ENCODE results near the gene MTCH1.
"Not testable (repeated sequence)": the region's sequence is repeated elsewhere in the genome, so short reads cannot be mapped to it uniquely, and the experiment has no call there.

MTCH1 gene

DNA sequence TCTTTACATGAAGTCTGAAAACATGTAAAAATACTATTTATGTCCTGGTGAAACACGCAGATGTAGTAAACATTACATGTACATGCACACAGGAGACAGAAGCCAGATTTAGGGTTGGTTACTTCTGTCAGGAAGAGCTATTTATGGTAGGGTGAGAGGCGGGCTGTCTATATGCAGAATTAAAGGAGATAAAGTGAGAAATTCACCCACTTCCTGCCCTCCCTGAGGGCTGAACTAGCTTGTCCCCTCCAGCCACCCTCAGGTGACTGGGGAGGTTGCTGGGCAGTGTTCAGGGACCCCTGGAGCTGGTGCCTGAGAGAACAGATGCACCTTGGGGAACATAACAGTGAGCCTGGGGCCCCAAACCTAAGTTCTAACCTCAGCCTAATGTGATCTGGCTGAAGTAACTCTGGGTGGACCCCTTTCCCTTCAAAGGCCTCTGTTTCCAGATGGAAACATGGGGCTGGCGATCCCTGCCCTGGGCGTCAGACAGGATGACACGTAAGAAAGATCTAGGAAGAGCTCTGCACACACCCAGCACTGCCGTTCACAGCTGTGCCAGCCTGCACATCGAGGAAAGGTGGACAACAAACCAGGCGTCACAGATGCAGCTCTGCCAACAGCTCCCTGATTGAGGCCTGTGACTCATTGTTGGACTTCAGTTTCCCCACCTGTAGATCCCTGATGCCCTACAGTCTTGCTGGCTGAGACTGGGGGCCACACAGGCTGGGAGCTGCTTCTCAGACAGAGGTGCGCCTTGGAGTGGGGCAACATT is 30.1 kb downstream of the MTCH1 start:
- in situ Hi-C loops (cut with MboI; ENCODE audit: low sequenced_read_pairs), result no loop called here

DNA sequence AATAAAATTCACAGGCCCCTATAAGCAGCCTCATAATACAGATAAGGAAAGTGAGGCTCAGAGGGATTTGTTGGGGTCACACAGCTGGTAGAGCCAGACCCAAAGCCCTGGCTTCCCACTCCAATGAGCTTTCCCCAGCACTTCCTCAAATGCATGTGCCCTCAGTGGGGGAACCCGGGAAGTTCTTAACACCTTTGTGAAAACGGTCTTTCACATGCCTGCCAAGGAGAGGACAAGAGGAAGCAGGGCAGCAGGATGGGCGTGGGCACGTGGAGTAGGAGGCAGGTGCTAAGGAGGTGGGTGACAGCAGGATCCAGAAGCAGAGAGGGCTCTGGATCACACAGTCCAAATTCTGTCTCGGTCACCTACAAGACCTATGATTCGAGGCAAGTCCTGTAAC is 30.9 kb downstream of the MTCH1 start:
- in situ Hi-C loops (cut with MboI; ENCODE audit: low sequenced_read_pairs), result no loop called here

DNA sequence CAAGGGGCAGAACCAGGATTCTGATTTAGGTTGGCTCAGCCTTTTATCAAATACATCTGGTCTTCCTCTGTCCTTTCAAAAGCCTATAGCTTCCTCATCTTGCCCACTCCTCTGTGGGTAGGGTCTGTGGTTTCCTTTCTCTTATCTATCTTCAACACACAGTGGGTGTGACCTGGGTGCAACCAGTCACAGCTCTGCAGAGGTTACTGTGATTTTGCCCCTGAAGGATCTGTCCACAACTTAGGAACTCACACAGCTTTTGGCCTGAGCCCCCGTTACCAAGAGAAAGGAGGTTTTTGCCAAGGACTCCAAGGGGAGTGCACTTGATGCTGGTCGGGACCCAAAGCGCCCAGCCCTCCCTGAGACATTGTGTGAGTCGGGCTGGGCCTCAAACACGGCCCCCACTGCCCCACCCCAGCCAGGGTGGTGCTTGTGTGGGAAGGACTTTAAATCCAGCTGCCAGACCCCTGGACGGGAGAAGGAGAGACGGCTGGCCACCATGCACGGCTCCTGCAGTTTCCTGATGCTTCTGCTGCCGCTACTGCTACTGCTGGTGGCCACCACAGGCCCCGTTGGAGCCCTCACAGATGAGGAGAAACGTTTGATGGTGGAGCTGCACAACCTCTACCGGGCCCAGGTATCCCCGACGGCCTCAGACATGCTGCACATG is 31.6 kb downstream of the MTCH1 start, which contains the start of gene PI16:
TSS of gene PI16 (plus strand) at position 477 of the 670 bp plus-strand sequence. CDS start at position 500, 23 bp downstream.
- in situ Hi-C loops (cut with MboI; ENCODE audit: low sequenced_read_pairs), result no loop called here

DNA sequence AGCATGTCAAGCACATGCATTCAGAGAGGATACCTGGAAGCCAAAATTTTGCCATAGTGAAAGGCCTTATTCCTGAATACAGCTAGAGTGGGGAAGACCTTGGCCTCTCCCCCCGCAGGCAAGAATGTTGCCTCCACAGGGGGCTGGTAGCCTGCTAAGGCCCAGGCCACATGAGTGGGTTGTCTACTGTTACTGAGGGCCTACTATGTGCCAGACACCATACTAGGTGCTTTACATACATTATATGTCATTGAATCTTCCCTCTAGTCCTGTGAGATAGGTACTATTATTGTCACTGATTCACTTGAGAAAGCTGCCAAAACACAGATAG is 32.1 kb downstream of the MTCH1 start:
- in situ Hi-C loops (cut with MboI; ENCODE audit: low sequenced_read_pairs), result no loop called here

DNA sequence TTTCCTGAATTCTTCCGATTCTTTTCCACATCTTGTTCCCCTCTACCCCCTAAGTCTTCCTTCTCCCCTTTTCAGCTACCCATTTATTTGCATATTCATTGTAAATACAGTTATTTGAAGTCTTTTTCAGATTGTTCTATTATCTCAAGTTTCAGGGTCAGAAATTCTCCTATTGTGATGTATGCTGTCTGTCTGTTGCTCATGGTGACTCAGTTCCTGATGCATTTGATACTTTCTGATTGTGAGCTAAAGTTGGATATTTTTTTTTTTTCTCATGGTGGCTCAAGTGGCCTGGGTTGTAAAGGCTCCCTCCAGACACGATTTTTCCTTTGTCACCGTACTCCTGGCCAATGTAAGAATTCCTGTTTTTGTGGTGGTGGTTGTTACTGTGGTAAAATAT is 36.4 kb downstream of the MTCH1 start:
- in situ Hi-C loops (cut with MboI; ENCODE audit: low sequenced_read_pairs), result no loop called here

DNA sequence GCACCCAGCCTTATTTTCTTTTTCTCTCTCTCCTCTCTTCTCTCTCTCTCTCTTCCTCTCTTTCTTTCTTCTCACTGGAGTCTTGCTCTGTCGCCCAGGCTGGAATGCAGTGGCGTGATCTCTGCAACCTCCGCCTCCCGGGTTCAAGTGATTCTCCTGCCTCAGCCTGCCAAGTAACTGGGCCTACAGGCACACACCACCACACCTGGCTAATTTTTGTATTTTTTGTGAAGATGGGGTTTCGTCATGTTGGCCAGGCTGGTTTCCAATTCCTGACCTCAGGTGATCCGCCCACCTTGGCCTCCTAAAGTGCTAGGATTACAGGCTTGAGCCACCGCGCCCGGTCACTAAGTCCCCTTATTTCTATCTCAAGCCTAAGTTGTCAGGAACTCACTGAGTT is 36.9 kb downstream of the MTCH1 start:
- in situ Hi-C loops (cut with MboI; ENCODE audit: low sequenced_read_pairs), result not testable (repeated sequence)

DNA sequence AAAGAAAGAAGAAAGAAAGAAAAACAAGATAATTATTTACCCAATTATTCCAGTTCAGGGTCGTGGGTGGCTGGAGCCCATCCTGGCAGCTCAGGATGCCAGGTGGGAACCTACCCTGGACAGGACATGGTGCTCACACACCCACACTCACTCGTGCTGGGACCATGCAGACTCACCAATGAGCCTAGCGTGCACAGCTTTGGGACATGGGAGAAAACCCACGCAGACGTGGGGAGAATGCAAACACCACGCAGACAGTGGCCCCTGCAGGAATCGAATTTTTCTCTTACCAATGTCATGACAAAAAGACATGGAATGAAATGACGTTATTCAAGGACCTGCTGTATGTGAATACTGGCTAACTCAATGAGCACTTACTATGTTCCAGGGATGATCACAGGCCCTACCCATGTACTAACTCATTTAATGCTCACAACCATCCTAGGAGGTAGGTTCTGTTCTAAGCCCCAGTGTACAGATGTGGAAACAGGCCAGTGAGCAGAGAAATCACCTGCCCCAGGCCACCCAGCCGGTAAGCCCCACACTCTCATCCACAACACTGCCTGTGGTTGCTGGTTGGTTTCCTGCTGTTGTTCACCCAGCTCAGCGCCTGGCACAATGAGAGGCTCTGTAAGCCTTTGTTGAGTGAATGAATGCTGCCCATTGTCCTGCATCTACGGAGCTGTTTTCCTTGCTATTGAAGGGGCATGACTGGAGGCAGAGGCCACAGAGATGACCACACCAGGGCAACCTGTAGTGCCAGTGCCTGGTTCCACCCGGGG is 38.2 kb downstream of the MTCH1 start:
- in situ Hi-C loops (cut with MboI; ENCODE audit: low sequenced_read_pairs), result no loop called here

DNA sequence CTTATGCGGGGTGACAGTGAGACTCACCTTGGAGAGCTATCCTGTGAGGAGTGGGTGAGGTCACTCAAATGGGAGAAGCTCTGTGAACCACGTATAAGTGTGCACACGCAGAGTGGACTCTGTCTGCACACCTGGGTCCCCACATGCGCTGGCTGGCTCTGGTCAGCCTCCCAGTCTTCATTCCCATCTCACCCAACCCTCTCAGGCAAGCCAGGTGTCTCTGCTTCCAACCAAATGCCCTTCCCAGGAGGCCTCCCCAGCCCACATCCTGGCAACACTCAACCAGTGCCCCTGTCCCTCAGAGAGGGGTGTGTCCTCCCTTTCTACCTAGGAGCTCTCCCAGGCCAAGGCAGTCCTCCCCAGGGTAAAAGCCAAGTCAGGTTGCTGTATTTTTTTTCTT is 39.5 kb downstream of the MTCH1 start:
- in situ Hi-C loops (cut with MboI; ENCODE audit: low sequenced_read_pairs), result no loop called here

DNA sequence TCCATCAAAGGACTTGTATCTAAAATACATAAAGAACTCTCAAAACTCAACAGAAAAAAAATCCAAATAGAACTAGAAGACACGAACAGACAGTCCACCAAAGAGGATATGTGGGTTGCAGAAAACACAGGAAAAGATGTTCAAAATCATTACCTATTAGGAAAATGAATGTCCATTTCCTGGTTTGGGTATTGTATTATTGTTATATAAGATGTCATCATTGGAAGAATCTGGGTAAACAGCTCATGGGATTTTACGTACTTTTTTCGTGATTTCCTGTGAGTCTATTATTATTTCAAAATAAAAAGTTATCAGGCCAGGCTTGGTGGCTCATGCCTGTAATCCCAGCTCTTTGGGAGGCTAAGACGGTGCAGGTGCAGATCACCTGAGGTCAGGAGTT is 40.7 kb downstream of the MTCH1 start:
- in situ Hi-C loops (cut with MboI; ENCODE audit: low sequenced_read_pairs), result no loop called here

DNA sequence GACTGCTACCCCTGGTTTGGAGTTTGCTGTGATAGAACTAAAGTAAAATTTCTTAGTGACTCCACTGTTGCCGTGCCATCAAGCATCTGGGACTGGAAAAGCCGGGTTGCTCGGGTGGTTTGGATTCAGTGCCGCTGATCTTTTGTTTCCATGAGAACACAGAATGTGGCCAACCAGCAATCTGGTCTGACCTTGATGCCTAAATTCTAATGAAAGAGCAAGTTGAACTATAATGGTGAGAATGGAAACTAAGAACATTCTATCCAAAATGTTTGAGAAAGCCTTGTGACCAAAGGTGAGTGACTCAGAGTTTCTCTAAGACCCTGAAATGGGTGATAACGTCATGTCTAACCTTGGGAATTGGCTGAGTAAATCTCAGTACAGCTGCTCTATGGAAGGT is 41.3 kb downstream of the MTCH1 start:
- in situ Hi-C loops (cut with MboI; ENCODE audit: low sequenced_read_pairs), result no loop called here

DNA sequence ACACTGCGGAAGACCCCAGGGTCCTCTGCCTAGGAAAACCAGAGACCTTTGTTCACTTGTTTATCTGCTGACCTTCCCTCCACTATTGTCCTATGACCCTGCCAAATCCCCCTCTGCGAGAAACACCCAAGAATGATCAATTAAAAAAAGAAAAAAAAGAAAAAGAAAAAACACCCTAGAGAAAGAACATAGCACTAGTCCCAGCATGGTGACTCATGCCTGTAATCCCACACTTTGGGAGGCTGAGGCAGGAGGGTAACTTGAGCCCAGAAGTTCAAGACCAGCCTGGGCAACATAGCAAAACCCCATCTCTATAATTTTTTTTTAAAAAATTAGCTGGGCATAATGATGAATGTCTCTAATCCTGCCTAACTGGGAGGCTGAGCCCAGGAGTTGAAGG is 43.7 kb downstream of the MTCH1 start:
- in situ Hi-C loops (cut with MboI; ENCODE audit: low sequenced_read_pairs), result not testable (repeated sequence)

DNA sequence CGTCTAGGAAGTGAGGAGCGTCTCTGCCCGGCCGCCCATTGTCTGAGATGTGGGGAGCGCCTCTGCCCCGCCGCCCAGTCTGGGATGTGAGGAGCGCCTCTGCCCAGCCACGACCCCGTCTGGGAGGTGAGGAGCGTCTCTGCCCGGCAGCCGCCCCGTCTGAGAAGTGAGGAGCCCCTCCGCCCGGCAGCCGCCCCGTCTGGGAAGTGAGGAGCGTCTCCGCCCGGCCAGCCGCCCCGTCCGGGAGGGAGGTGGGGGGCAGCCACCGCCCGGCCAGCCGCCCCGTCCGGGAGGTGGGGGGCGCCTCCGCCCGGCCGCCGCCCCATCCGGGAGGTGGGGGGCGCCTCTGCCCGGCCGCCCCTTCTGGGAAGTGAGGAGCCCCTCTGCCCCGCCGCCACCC is 44.4 kb downstream of the MTCH1 start:
- in situ Hi-C loops (cut with MboI; ENCODE audit: low sequenced_read_pairs), result not testable (repeated sequence)

DNA sequence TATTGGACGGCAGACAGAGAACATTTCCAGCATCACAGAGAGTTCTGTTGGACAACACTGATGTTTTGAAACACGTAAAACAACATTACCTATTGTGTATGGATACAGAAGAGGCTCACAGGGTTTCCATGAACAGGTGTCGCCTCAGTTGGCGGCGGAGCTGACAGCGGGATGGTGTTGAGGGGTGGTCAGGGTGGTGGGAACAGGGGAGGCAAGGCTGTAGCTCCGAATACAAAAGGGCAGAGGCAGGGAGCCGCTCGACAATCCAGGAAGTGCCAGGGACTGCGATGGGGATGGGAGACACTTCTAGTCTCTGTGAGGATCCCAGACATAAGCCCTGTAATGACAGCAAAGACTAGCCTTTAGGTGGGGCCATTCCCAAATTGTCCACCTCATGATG is 46.0 kb downstream of the MTCH1 start:
- in situ Hi-C loops (cut with MboI; ENCODE audit: low sequenced_read_pairs), result no loop called here

DNA sequence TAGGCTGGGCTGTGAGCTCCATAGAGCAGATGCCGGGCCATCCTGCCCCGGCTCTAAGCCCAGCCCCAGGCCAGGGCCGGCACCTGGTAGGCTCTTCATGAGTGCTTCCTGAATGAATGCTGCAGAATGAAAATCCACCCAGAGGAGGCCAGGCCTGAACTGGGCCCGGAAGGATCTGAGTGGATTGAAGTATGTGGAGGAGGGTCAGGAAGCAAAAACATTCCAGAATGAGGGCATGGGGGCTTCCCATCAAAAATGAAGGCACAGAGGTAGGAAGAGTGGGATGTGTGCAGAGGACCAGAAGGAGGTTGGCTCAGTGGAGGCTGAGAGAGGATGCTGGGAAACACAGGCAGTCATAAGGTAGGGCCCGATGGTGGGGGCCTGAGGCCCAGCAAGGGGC is 47.0 kb downstream of the MTCH1 start:
- in situ Hi-C loops (cut with MboI; ENCODE audit: low sequenced_read_pairs), result not testable (repeated sequence)

DNA sequence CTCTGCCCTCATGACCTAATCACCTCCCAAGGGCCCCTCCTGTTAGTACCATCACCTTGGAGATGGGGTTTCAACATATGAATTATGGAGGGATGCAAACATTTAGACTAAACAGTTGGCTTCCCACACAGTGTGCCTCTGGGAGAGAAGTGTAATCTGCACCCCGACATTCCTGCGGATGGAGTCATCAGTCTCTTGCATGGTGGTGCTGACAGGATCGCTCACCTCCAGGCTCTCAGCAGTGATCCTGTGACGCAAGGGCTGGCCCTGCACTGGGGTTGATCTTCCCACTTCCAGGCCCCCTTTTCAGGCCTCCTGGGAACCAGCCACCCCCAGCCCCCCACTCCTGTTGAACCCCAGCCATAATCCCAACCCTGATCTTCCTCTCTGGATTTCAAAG is 47.5 kb downstream of the MTCH1 start:
- in situ Hi-C loops (cut with MboI; ENCODE audit: low sequenced_read_pairs), result no loop called here

DNA sequence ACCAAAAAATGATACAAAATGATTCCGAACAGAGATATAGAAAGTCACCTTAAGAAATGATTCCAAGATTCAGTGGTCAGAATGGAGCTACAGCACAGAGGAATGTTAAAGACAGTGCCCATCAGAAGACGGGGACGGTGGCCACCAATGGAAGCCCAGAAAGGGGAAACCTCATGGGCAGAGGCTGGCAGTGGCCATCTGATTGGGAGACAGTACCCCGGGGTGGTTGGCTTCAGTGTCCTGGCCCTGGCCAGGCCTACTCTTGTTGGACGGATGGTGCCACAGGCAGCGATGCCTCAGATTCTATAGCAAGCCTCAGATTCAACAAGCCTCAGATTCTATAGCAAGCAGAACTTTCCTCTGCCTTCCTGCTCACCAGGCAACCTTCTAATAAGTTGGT is 48.1 kb downstream of the MTCH1 start:
- in situ Hi-C loops (cut with MboI; ENCODE audit: low sequenced_read_pairs), result no loop called here

DNA sequence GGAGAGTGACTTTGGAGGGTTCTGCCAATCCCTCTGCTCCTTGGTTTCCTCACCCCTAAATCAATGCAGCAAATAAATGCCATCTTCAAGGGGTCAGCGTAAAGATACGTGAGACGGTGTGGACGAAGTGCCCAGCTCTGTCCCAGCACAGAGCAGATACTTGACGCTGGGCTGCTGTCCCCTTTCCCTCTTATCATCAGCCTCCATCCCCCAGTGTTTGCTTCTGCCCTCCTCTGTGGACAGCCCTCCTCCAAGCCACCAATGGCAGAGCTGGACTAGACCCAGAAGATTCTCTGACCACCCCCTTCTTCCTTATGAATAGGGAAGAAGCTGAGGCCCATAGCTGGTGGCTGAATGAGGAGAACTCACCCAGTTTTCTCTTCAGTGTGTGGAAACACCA is 49.2 kb downstream of the MTCH1 start:
- in situ Hi-C loops (cut with MboI; ENCODE audit: low sequenced_read_pairs), result no loop called here

DNA sequence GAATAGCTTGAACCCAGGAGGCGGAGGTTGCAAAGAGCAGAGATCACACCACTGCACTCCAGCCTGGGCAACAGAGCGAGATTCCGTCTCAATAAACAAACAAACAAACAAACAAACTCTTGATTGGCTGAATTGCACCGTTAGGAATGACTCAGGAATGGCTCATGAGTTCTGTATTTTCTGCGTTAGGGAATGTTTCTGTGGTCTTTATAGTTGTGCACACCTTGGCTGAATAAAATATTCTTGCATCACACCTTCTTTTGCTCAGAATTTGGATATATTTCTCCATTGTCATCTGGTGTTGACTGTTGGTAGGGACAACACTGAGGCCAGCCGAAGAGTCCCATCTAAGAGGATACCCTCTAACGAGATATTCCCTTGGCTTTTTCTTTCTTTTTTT is 51.1 kb downstream of the MTCH1 start:
- in situ Hi-C loops (cut with MboI; ENCODE audit: low sequenced_read_pairs), result no loop called here

DNA sequence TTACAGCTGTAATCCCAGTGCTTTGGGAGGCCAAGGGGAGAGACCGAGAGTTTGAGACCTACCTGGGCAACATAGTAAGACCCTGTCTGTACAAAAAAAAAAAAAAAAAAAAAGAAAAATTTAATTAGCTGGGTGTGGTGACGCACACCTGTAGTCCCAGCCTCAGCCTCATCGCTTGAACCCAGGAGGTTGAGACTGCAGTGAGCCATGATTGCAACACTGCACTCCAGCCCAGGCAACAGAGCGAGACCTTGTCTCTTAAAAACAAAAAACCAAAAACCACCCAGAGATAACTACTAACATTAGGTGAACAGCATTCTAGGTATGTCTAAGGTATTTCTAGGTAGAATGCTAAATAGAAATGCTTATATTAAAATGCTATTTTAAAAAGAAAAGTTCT is 52.5 kb downstream of the MTCH1 start:
- in situ Hi-C loops (cut with MboI; ENCODE audit: low sequenced_read_pairs), result no loop called here

DNA sequence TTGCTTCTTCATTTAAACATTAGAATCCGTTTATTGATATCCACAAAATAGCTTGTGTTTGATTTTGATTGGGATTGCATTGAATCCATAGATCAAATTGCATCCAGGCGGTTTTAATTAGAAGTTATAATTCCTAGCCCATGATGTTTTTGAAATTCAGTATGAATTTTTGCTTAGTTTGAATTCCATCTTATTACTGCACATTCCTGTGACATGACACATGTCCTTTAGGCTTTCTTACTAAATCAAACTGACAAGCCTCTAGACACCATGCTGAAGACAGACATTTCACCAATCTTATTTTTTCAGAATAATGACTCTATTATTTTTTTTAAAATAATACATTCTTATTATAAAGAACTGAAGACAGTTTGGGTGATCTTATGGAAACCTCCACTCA is 52.9 kb downstream of the MTCH1 start:
- in situ Hi-C loops (cut with MboI; ENCODE audit: low sequenced_read_pairs), result no loop called here

DNA sequence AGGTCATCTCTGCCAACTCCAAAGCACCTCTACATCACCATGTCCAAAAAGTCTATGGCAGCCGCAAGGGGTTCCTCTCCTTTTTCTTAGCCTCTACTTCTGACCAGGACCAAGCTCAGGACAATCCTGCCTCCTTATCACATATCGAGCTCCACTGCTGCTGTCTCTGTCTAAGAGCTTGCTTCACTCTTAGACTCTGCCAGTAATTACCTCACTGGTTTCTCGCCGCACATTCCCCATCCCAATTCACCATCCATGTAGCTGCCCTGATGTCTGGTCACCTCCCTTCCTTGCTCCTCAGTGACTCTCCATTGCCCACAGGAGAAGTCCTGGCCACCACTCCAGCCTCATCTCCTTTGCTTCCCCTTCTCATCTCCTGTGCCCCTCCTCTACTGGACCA is 55.5 kb downstream of the MTCH1 start:
- in situ Hi-C loops (cut with MboI; ENCODE audit: low sequenced_read_pairs), result no loop called here

DNA sequence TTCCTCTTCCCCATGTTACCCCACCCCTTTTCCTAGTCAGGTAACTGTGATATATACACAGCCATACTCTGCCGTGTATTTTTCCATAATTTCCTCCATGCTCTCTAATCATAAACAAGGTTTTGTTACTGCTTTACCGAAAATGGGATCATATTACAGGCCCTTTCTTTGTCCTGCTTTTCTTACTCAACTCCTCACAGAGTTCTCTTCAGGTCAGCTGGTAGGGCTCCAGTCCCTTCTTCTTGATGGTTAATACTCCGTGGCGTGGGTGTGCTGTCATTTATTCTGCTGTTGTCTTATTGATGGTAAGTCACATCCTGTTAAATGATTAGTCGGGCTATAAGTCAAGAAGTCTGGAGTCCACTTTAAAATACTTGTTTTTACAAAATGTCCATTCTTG is 56.4 kb downstream of the MTCH1 start:
- in situ Hi-C loops (cut with MboI; ENCODE audit: low sequenced_read_pairs), result no loop called here

Measured in HL-60/S4 treated with phorbol 12-myristate 13-acetate at 8.2 ng/mL for 4 days and 3 days (cell line).